ENCODE results near the gene CD93.

Gene CD93

GRCh38 chr20:23086056-23086566, at the start of gene CD93:
CD93 (minus strand) TSS chr20:23086324; CDS start chr20:23086192, 132 bp downstream.
- DNase-seq (ENCODE audit: extremely low read depth in 1 of 2, low read depth in 1 of 2) = no peak

- DNase-seq (ENCODE audit: extremely low read depth in 1 of 2, low read depth in 1 of 2) = no peak
These were observed 47.5 kb upstream of the CD93 start for GRCh38 chr20:23133560-23133998.

GRCh38 chr20:23132930-23133559, 46.9 kb upstream of the CD93 start:
- no peak for DNase-seq (ENCODE audit: extremely low read depth in 1 of 2, low read depth in 1 of 2)

- no peak for DNase-seq (ENCODE audit: extremely low read depth in 1 of 2, low read depth in 1 of 2)
These were observed 46.3 kb upstream of the CD93 start for GRCh38 chr20:23132293-23132929.

- DNase-seq (ENCODE audit: extremely low read depth in 1 of 2, low read depth in 1 of 2) = no peak
These were observed 45.6 kb upstream of the CD93 start for GRCh38 chr20:23131766-23132165.

GRCh38 chr20:23130622-23131140, 44.6 kb upstream of the CD93 start:
- no peak for DNase-seq (ENCODE audit: extremely low read depth in 1 of 2, low read depth in 1 of 2)

GRCh38 chr20:23129891-23130621, 43.9 kb upstream of the CD93 start:
- DNase-seq (ENCODE audit: extremely low read depth in 1 of 2, low read depth in 1 of 2) = no peak

GRCh38 chr20:23129266-23129665, 43.1 kb upstream of the CD93 start:
- no peak for DNase-seq (ENCODE audit: extremely low read depth in 1 of 2, low read depth in 1 of 2)

- DNase-seq (ENCODE audit: extremely low read depth in 1 of 2, low read depth in 1 of 2) = no peak
These were observed 42.5 kb upstream of the CD93 start for GRCh38 chr20:23128461-23129125.

GRCh38 chr20:23127506-23128279, 41.6 kb upstream of the CD93 start:
- DNase-seq (ENCODE audit: extremely low read depth in 1 of 2, low read depth in 1 of 2) = no peak

- no peak for DNase-seq (ENCODE audit: extremely low read depth in 1 of 2, low read depth in 1 of 2)
These were observed 40.3 kb upstream of the CD93 start for GRCh38 chr20:23126281-23127061.

- DNase-seq (ENCODE audit: extremely low read depth in 1 of 2, low read depth in 1 of 2) = no peak
These were observed 39.6 kb upstream of the CD93 start for GRCh38 chr20:23125625-23126191.

GRCh38 chr20:23125159-23125558, 39.0 kb upstream of the CD93 start:
- DNase-seq (ENCODE audit: extremely low read depth in 1 of 2, low read depth in 1 of 2) = no peak

GRCh38 chr20:23123886-23124285, 37.8 kb upstream of the CD93 start:
- DNase-seq (ENCODE audit: extremely low read depth in 1 of 2, low read depth in 1 of 2) = no peak

GRCh38 chr20:23122796-23123655, 36.9 kb upstream of the CD93 start:
- no peak for DNase-seq (ENCODE audit: extremely low read depth in 1 of 2, low read depth in 1 of 2)

- DNase-seq (ENCODE audit: extremely low read depth in 1 of 2, low read depth in 1 of 2) = no peak
These were observed 36.2 kb upstream of the CD93 start for GRCh38 chr20:23122321-23122720.

GRCh38 chr20:23121751-23122320, 35.7 kb upstream of the CD93 start:
- DNase-seq (ENCODE audit: extremely low read depth in 1 of 2, low read depth in 1 of 2) = no peak

Data from activated CD8-positive, alpha-beta memory T cell treated with anti-CD3 and anti-CD28 coated beads for 1 hour (primary cell).